ENCODE data around the gene TRERF1.

The TRERF1 gene

DNA sequence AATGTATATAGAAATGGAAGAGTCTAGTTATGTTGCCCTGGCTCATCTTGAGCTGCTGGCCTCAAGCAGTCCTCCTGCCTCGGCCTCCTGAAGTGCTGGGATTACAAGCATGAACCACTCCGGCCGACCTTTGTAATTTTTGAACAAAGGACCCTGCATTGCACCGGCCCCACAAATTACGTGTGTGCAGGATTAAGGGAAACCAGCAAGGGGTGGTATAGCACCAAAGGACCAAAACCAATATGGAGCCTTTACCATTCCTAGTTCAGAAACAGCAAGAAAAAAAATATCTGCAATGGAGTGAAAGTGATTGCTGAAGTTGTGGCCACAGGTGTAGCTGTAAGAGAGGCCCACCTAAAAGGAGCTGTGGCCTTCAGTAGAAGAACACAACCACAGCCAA is 8.2 kb upstream of the TRERF1 start:
- Histone ChIP-seq H3K9me3 (ENCODE audit: low read length) (no peaks in the 10 kb centered on the region), H3K4me1 (ENCODE audit: insufficient read depth, low read length, severe bottlenecking) (no peaks in the 10 kb centered on the region), H3K9ac (ENCODE audit: low read length) (no peak overlapping the region), H3K27ac (ENCODE audit: low read depth, low read length, poor library complexity, severe bottlenecking) (no peak overlapping the region), H2AFZ (ENCODE audit: low read length) (no peak overlapping the region), H3F3A (ENCODE audit: insufficient read depth, low read length) (no peaks in the 10 kb centered on the region), H3K9me2 (ENCODE audit: low read depth, low read length) (no peaks in the 10 kb centered on the region), H3K79me2 (ENCODE audit: insufficient read depth, low read length) (no peaks in the 10 kb centered on the region), H3K4me2 (ENCODE audit: low read length) (no peak overlapping the region), H3K27me3 (ENCODE audit: insufficient read depth, low read length) (peaks cover 5% of the 10 kb centered on the region), H4K20me1 (ENCODE audit: insufficient read depth, low read length) (no peaks in the 10 kb centered on the region), H3K4me3 (ENCODE audit: low read depth, low read length, poor library complexity, severe bottlenecking) (no peak overlapping the region), H3K36me3 (ENCODE audit: insufficient read depth, low read length) (no peaks in the 10 kb centered on the region)
- TF ChIP-seq EZH2 (IDR thresholded peaks at IDR 0.05; ENCODE audit: borderline replicate concordance, low read length), result no peak
- TF ChIP-seq, protein P1, sequence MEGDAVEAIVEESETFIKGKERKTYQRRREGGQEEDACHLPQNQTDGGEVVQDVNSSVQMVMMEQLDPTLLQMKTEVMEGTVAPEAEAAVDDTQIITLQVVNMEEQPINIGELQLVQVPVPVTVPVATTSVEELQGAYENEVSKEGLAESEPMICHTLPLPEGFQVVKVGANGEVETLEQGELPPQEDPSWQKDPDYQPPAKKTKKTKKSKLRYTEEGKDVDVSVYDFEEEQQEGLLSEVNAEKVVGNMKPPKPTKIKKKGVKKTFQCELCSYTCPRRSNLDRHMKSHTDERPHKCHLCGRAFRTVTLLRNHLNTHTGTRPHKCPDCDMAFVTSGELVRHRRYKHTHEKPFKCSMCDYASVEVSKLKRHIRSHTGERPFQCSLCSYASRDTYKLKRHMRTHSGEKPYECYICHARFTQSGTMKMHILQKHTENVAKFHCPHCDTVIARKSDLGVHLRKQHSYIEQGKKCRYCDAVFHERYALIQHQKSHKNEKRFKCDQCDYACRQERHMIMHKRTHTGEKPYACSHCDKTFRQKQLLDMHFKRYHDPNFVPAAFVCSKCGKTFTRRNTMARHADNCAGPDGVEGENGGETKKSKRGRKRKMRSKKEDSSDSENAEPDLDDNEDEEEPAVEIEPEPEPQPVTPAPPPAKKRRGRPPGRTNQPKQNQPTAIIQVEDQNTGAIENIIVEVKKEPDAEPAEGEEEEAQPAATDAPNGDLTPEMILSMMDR (IDR thresholded peaks at IDR 0.05; ENCODE audit: low read length), result no peak

DNA sequence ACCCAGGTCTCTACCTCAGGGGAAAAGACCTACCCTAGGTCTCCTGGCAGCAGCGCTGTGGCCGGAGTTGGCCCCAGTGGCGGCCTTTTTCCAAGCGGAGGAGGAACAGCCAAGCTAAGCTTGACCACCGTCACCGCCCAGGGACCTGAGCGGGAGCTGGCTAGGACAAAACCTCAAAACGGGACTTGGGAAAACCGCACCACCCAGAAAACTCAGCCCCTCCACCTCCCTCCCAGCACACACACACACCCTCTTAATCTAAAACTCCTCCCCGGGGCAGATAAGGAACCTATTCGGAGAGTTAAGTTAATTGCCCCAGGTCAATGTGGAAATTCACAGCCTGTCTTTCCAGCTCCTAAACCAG is 2.7 kb upstream of the TRERF1 start:
- H3F3A ChIP-seq (ENCODE audit: insufficient read depth, low read length), result no peaks in the 10 kb centered on the region
- no peaks in the 10 kb centered on the region for H3K79me2 ChIP-seq (ENCODE audit: insufficient read depth, low read length)
- H3K9me2 ChIP-seq (ENCODE audit: low read depth, low read length), result no peaks in the 10 kb centered on the region
- no peak overlapping the region for H3K9ac ChIP-seq (ENCODE audit: low read length)
- no peaks in the 10 kb centered on the region for H3K36me3 ChIP-seq (ENCODE audit: insufficient read depth, low read length)
- H3K4me2 ChIP-seq (ENCODE audit: low read length), result no peak overlapping the region
- H3K27me3 ChIP-seq (ENCODE audit: insufficient read depth, low read length), result peaks cover 5% of the 10 kb centered on the region
- H4K20me1 ChIP-seq (ENCODE audit: insufficient read depth, low read length), result no peaks in the 10 kb centered on the region
- H3K4me1 ChIP-seq (ENCODE audit: insufficient read depth, low read length, severe bottlenecking), result peaks cover 27% of the 10 kb centered on the region
- no peak for TF ChIP-seq EZH2 (IDR thresholded peaks at IDR 0.05; ENCODE audit: borderline replicate concordance, low read length)
- TF ChIP-seq, protein P1 (IDR thresholded peaks at IDR 0.05; ENCODE audit: low read length), result no peak
- H2AFZ ChIP-seq (ENCODE audit: low read length), result no peak overlapping the region
- no peaks in the 10 kb centered on the region for H3K9me3 ChIP-seq (ENCODE audit: low read length)
- no peak overlapping the region for H3K4me3 ChIP-seq (ENCODE audit: low read depth, low read length, poor library complexity, severe bottlenecking)
- H3K27ac ChIP-seq (ENCODE audit: low read depth, low read length, poor library complexity, severe bottlenecking), result no peak overlapping the region

DNA sequence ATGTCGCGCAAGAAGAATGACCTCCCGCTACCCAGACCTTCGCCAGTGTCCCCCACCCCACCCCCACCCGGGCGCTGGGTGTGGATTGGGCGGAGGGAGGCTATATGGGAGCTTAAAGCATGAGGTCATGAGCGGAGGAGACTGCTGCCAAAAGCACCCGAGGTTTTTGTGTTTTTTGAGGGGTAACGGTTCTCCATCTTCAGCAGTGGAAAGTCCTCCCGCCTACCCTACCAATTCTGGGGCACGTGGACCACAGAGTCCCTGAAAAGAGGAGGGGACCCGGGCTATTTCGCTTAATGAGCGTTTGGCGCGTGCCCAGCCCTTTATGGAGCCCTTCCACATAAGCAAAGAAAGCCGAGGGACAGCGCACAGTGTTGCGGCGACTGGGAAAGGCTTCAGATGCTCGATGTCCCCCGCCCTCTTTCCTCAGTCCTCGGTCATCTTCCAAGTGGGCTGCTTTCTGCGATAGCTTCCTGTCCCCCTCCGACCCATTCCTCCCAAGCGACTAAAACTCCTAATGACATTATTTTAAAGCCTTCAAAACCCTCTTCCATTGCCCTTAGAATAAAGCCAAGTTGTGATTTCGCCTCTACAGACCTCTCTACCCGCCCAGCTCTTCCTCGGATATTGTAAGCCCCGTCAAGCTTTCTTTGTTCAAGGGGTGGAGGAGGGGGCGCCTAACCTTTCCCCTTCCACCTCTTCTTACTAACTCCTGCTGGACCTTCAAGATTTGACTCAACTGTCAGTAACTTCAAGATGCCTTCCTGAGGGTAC is 2.1 kb upstream of the TRERF1 start:
- Histone ChIP-seq H3K36me3 (ENCODE audit: insufficient read depth, low read length) (no peaks in the 10 kb centered on the region), H3K79me2 (ENCODE audit: insufficient read depth, low read length) (no peaks in the 10 kb centered on the region), H3K4me3 (ENCODE audit: low read depth, low read length, poor library complexity, severe bottlenecking) (peak overlapping the region; percentile 60), H3K9me3 (ENCODE audit: low read length) (no peaks in the 10 kb centered on the region), H3F3A (ENCODE audit: insufficient read depth, low read length) (no peaks in the 10 kb centered on the region), H3K27ac (ENCODE audit: low read depth, low read length, poor library complexity, severe bottlenecking) (no peak overlapping the region), H3K9me2 (ENCODE audit: low read depth, low read length) (no peaks in the 10 kb centered on the region), H4K20me1 (ENCODE audit: insufficient read depth, low read length) (no peaks in the 10 kb centered on the region), H3K4me2 (ENCODE audit: low read length) (peak overlapping the region; percentile 72), H3K4me1 (ENCODE audit: insufficient read depth, low read length, severe bottlenecking) (peaks cover 27% of the 10 kb centered on the region), H2AFZ (ENCODE audit: low read length) (no peak overlapping the region), H3K27me3 (ENCODE audit: insufficient read depth, low read length) (peaks cover 5% of the 10 kb centered on the region), H3K9ac (ENCODE audit: low read length) (no peak overlapping the region; the same call in 1 of the 2 replicates)
- no peak for TF ChIP-seq EZH2 (IDR thresholded peaks at IDR 0.05; ENCODE audit: borderline replicate concordance, low read length)
- TF ChIP-seq, protein P1 (IDR thresholded peaks at IDR 0.05; ENCODE audit: low read length), result no peak

All from OCI-LY1 (cell line).